T-helper 2 cell treated with Interferon-gamma antibody and Interleukin-4, amounts not matched to agents 100 ng/mL and 5 ng/mL, for 36 hours (primary cell): ENCODE data around the gene CTNNA2. TPM values are rescaled to one million over a fixed set of nuclear protein-coding genes. Genes with fewer than 3 reads are reported as not detected.
"Not testable (repeated sequence)": the region's sequence is repeated elsewhere in the genome, so short reads cannot be mapped to it uniquely, and the experiment has no call there.

Experiments
- intact Hi-C: fragments of 100-400 bp; cut with micrococcal nuclease; formaldehyde crosslinking; loops from one replicate; pipeline ENCODE4 v1.15.1; 2023
- total RNA-seq: library from RNA; stranded (reverse); gene quantifications from 2 replicates; pipeline ENCODE4 v1.2.3, GENCODE V29; 2022

CTNNA2 gene
- total RNA-seq, 1 donor from 2014 or later, result not detected

DNA sequence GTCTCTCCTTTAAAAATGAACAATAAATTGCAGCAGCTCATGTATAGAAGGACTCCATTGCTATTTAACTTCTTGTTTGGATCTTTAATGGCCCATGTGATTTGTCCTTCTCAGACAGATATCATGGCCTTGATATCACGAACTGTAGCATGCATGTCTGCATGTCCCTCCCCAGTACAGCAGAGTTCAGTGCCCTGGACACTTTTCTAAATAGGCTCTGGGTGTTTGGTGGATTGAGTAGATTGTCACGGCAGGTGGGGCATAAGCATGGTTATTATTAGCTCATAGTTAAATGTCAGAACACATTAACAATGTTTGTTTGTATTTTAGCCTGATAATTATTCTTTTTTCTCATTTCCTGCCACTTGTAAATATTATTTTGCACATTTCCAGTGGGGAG lies 673.4 kb downstream of the CTNNA2 start:
- intact Hi-C loops, result no loop called here

GRCh38 chr2:80187156-80187555 lies 674.3 kb downstream of the CTNNA2 start:
- intact Hi-C loops, result no loop called here

DNA sequence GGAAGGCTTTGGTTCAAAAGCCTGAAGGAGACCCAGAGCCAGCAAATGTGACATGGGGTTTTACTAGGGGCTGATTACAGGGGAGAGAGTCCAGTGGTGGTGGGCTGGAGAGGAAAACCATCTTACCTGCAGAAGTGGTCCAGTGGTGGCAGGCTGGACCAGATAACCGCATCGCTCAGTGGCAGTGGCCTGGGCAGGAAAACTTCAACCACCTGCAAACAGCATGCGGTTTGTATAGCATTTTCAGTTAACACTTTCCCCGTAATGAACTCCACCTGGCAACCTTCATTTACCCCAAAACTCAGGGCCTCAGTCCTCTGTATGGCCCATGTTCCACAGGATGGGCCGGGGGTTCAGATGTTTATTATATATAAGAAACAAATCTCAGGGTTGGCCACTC lies 677.3 kb downstream of the CTNNA2 start:
- intact Hi-C loops, result no loop called here

- intact Hi-C loops, result no loop called here
Observed at GRCh38 chr2:80193566-80193965, 680.7 kb downstream of the CTNNA2 start.

DNA sequence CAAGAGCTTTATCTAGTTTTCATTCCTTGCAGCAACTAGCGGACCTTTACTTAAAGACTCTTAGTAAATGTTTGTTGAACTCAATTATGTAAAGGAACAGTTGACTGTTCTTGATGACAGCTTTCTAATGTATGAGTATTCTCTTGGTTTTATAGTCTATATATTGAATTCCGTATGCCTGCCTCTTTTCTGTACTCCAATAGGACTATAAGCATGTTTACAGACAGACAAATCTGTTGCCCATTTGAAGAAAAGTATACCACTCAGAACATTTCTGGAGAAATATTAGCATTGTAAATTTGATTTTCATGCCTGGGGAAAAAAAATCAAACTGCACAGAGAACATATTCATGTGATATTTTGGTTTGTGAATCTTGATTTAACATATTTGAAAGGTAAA lies 682.2 kb downstream of the CTNNA2 start:
- intact Hi-C loops, result no loop called here

DNA sequence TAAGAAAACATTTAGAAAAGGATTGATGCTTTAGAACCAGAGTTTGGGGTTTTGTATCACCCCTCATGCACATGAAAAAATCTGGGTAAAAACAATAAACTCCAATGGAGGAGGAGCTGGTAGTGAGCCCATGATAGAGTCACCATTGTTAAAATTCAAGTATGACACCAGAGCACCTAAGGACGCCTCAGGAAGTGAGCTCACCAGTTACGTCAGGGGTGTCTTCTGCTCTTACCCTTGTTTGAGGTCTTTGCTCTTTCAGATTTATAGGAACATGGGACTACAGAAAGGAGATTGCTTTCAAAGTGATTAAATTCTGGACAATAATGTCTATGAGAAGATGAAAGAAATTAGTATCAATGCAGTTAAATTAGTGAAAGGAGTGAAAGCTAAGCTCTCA lies 685.2 kb downstream of the CTNNA2 start:
- intact Hi-C loops, result no loop called here

DNA sequence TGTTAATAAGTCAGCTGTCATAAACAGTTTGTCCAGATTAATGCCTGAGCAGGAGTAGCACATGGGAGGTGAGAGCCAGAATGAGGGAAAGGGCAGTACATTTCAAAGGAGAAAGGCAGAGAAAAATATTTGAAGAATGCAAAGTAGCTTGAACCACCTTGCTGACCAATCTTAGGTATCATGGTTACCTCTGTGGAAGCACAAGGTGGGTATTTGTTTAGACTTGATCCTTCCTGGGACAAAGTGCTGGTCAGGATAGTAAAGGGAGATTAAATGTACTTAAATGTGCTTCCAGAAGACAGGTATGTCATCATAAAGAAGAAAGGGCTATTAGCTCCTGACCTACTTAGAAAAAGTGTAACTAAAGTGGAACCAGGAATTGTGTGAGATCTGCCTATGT lies 686.7 kb downstream of the CTNNA2 start:
- intact Hi-C loops, result no loop called here

GRCh38 chr2:80203929-80204328 lies 691.1 kb downstream of the CTNNA2 start:
- intact Hi-C loops, result not testable (repeated sequence)

GRCh38 chr2:80205498-80205897 lies 692.6 kb downstream of the CTNNA2 start:
- intact Hi-C loops, result no loop called here

GRCh38 chr2:80209458-80209857 lies 696.6 kb downstream of the CTNNA2 start:
- intact Hi-C loops, result no loop called here

DNA sequence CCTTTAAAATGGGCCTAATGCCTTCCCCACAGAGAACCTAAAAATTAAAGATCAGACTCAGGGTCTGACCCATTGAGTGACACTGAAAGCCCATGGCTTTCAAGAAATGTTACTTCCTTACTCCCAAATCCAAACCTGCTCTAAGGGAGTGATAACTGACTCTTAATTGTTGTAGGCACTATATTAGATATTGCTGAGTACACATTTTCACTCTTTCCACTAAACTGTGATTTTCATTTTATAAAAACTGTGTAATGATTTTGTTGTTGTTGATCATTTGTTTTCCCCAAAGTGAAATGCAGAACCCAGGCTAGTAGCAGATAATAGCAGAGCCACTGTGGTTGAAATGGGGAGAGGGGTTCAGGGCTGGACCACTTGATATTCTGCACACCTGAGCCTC lies 704.6 kb downstream of the CTNNA2 start:
- intact Hi-C loops, result no loop called here

- intact Hi-C loops, result no loop called here
Observed at GRCh38 chr2:80222644-80223043, 709.8 kb downstream of the CTNNA2 start.

DNA sequence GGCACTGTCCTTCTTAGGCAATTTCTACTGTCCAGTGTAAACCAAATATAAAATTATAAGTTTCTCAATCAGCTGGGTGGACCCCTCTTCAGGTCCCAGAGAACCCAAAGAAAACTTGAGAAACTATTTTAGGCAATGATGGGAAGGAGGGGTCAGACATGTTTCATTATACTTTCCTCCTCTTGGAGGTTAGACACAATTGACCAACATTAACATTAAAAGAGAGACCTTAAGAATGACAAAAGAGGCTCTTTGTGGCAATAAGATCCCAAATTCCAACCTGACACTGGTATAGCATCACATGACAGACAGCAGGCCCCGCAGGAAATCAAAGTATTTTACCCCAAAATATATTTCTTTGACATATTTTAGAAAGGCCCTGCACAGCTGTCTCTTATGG lies 718.6 kb downstream of the CTNNA2 start:
- intact Hi-C loops, result no loop called here

GRCh38 chr2:80233333-80233732 lies 720.5 kb downstream of the CTNNA2 start:
- intact Hi-C loops, result no loop called here

DNA sequence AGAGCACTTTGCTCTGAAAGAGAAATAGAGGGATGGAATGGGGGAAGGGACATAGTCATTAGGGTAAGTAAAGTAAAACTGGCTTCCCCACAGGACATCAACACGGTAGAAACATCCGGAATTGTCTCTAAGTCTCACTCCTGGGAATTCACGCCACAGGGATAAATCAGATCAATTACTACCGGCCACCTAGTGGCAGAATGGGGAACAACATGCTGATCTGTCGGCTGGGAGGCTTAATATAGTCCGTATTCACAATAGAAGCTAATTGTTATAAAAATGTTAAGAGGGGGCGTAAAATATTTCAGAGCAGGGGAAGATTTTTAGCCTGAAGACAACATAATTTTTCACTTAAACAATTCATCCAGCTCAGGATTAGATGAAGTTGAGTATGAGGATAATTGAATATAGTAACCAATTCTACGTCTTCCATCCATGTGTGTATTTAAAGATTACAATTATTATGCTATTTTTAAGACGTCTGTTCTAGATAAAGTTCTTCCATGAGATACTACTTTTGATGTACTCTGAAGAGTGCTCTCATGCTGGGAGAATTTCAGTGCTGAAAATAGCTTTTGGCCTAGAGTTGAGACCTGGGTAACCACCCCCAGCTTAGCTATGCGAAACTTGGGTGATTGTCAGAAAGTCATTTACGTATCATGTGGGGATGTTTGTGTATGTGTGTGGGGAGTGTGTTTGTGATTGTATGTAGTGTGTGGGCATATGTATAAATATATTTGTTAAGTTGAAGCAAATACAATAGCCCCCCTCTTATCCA lies 726.0 kb downstream of the CTNNA2 start:
- intact Hi-C loops, result no loop called here

DNA sequence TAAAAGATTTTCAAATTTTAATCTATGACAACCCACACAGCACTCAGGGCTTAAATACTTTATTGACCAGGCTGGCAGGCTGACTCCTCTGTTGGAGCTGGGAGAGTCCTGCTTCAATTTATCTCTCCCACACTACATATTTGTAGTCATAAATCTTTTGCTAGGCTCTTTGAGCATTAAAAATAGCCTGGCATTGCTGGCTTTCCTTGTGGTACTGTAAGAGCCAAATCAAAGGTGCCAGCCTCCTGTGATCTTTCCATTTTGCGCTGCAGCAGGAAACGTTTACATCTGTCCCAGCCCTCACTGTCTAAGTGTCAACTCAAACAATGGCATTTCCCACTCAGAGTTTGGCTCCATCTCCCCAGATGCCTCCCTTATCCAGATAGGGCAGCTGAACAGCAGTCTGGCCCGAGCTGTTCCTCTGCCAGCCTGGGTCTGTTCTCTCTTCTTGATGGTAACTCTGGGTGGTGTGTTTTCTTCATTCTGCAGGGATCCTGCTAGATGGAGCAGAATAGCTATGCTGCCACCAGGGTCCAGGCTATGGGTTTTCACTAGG lies 729.6 kb downstream of the CTNNA2 start:
- intact Hi-C loops, result no loop called here

DNA sequence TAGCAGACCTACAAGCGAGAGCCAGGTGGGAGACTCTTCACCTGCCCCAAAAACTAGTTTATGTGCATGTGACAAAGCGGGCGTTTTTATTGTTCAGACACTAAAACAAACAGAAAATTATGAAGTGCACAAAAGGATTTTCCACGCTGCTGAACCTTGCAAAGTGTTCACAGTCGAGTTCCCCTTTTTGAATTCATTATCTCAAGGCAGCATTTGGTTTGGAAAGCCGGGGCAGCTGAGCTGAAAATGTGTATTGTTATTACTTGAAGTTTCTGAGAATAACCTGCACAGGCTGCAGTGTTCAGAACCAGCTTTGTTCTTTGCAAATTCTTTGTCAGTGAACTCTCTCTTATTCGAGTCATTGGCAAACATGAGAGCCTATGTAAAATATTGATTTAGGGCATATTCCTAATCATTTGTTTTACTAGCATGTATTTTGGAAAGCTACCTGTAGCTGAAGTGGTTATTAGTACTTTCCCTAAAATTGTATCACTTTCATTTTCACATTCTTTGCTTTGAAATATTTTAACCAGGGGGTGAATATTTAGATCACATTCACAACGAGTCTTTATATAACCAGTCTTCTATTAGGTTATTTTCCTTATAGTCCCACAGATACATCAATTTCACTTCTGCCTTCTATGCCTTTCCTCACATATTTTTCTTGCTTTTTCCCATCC lies 732.2 kb downstream of the CTNNA2 start:
- intact Hi-C loops, result no loop called here

DNA sequence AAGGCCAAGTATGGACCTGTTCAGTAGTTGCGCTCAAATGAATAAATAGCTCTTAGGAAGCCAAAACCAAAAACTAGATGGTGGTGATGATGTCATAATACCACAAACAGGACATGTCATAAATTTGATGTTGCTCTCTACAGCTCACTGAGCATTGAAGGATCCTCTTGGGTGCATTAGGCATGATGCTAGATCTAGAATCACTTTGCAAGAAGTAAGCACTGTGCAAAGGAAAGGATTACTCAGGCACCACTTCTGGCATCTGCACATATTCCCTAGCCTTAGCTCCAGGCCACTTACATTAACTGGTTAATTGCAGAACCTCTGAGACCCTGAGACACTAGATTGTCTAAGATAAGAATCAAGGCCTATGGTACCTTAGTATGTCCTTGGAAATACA lies 733.7 kb downstream of the CTNNA2 start:
- intact Hi-C loops, result no loop called here

- intact Hi-C loops, result no loop called here
Observed at GRCh38 chr2:80247339-80247738, 734.5 kb downstream of the CTNNA2 start.

GRCh38 chr2:80248146-80248545 lies 735.3 kb downstream of the CTNNA2 start:
- intact Hi-C loops, result no loop called here

GRCh38 chr2:80252294-80252986 lies 739.6 kb downstream of the CTNNA2 start:
- intact Hi-C loops, result no loop called here
